ENCODE results near the gene RCCD1.

RCCD1 gene

GRCh38 chr15:90942354-90943120, 12.1 kb upstream of the RCCD1 start:
- TF ChIP-seq CTCF (IDR thresholded peaks at IDR 0.05; ENCODE audit: extremely low read depth, missing control alignments), result no peak
- no peak for DNase-seq (ENCODE audit: low spot score)

GRCh38 chr15:90945091-90945490, 9.6 kb upstream of the RCCD1 start:
- DNase-seq (ENCODE audit: low spot score), result no peak
- TF ChIP-seq CTCF (IDR thresholded peaks at IDR 0.05; ENCODE audit: extremely low read depth, missing control alignments), result no peak

GRCh38 chr15:90946538-90946937, 8.1 kb upstream of the RCCD1 start:
- no peak for DNase-seq (ENCODE audit: low spot score)
- TF ChIP-seq CTCF (IDR thresholded peaks at IDR 0.05; ENCODE audit: extremely low read depth, missing control alignments), result no peak

- TF ChIP-seq CTCF (IDR thresholded peaks at IDR 0.05; ENCODE audit: extremely low read depth, missing control alignments), result no peak
- no peak for DNase-seq (ENCODE audit: low spot score)
These were observed 7.6 kb upstream of the RCCD1 start for GRCh38 chr15:90946941-90947576.

GRCh38 chr15:90947577-90948357, 6.9 kb upstream of the RCCD1 start:
- TF ChIP-seq CTCF (IDR thresholded peaks at IDR 0.05; ENCODE audit: extremely low read depth, missing control alignments), result no peak
- no peak for DNase-seq (ENCODE audit: low spot score)

- no peak for DNase-seq (ENCODE audit: low spot score)
These were observed 6.2 kb upstream of the RCCD1 start for GRCh38 chr15:90948506-90948905.

More at GRCh38 chr15:90948506-90948905, 6.2 kb upstream of the RCCD1 start:
- no peak for TF ChIP-seq CTCF (IDR thresholded peaks at IDR 0.05; ENCODE audit: extremely low read depth, missing control alignments)

All from GM20000 (cell line).